CD8-positive, alpha-beta memory T cell (primary cell): ENCODE measurements around the gene ANKRD39. TPM values are rescaled to one million over a fixed set of nuclear protein-coding genes. Genes with fewer than 3 reads are reported as not detected.

ENCODE experiments used
- CTCF ChIA-PET: fragments of 350-600 bp; sonication (Branson Sonifier 250); formaldehyde crosslinking; loops from one replicate; lab custom pipeline; 2021; ENCODE audit warnings: antibody characterized with exemption; lab: Charles Lee
- POLR2A ChIA-PET: fragments of 350-600 bp; sonication (Branson Sonifier 250); formaldehyde crosslinking; loops from one replicate; lab custom pipeline; 2021; ENCODE audit warnings: antibody characterized with exemption; lab: Charles Lee
- DNase-seq, 5 donors: peaks; one replicate each; pipeline versions ENCODE4 v3.0.0 to v3.0.0-alpha.2; 2020 to 2022; ENCODE audit warnings: mixed read lengths in 1 of 5
- H3K27ac ChIP-seq: one replicate; pipeline ENCODE4 v1.7.0; 2013; ENCODE audit warnings: low read depth, mild to moderate bottlenecking, low read length, moderate library complexity
- H3K27me3 ChIP-seq: 2 replicates; pipeline ENCODE4 v1.7.0; 2013; ENCODE audit warnings: low read length, mild to moderate bottlenecking; ENCODE audit not compliant: insufficient read depth, poor library complexity, severe bottlenecking
- H3K36me3 ChIP-seq: 2 replicates; pipeline ENCODE4 v1.7.0; 2013; ENCODE audit warnings: mild to moderate bottlenecking, low read length, moderate library complexity; ENCODE audit not compliant: insufficient read depth
- H3K4me1 ChIP-seq: 2 replicates; pipeline ENCODE4 v1.7.0; 2013; ENCODE audit warnings: mild to moderate bottlenecking, low read length, moderate library complexity; ENCODE audit not compliant: insufficient read depth
- H3K4me3 ChIP-seq: 2 replicates; pipeline ENCODE4 v1.7.0; 2013; ENCODE audit warnings: mild to moderate bottlenecking, low read length
- H3K9me3 ChIP-seq: 2 replicates; pipeline ENCODE4 v1.7.0; 2013; ENCODE audit warnings: mild to moderate bottlenecking, low read length
- H3K27ac Mint-ChIP-seq, 8 donors: one replicate each; pipeline ENCODE4 v1.8.0; 2020 to 2021; ENCODE audit warnings: mixed read lengths in 8 of 8, mild to moderate bottlenecking in 6 of 8, inconsistent platforms in 3 of 8, moderate library complexity in 3 of 8
- H3K27me3 Mint-ChIP-seq, 2 donors: one replicate each; pipeline ENCODE4 v1.8.0; 2020 to 2021; ENCODE audit warnings: mixed read lengths in 2 of 2, mild to moderate bottlenecking in 1 of 2, moderate library complexity in 1 of 2
- H3K36me3 Mint-ChIP-seq, 3 donors: one replicate each; pipeline ENCODE4 v1.8.0; 2020 to 2021; ENCODE audit warnings: mixed read lengths in 3 of 3, inconsistent platforms in 1 of 3, mild to moderate bottlenecking in 1 of 3
- H3K4me1 Mint-ChIP-seq, 3 donors: one replicate each; pipeline ENCODE4 v1.8.0; 2020 to 2021; ENCODE audit warnings: mixed read lengths in 3 of 3, inconsistent platforms in 1 of 3, mild to moderate bottlenecking in 1 of 3
- H3K4me3 Mint-ChIP-seq, 7 donors: one replicate each; pipeline ENCODE4 v1.8.0; 2020 to 2021; ENCODE audit warnings: mixed read lengths in 7 of 7, mild to moderate bottlenecking in 6 of 7, moderate library complexity in 4 of 7, inconsistent platforms in 2 of 7
- H3K9me3 Mint-ChIP-seq, 5 donors: one replicate each; pipeline ENCODE4 v1.8.0; 2020 to 2022; ENCODE audit warnings: mixed read lengths in 5 of 5, mild to moderate bottlenecking in 3 of 5, moderate library complexity in 2 of 5, inconsistent platforms in 1 of 5
- polyA plus RNA-seq: library from polyadenylated mRNA; unstranded; fragments of 300-500 nt; fragmentation: Illumina TruSeq; gene quantifications from one replicate; pipeline ENCODE4 v1.2.3, GENCODE V29; 2021
- total RNA-seq, 2 experiments: library from RNA; stranded (reverse); gene quantifications; one replicate each; pipeline ENCODE4 v1.2.3, GENCODE V29; 2021

The ANKRD39 gene
- total and polyA plus RNA-seq, 3 experiments from 2014 or later, result 29.6 to 32.2 (median 30.9) TPM

DNA sequence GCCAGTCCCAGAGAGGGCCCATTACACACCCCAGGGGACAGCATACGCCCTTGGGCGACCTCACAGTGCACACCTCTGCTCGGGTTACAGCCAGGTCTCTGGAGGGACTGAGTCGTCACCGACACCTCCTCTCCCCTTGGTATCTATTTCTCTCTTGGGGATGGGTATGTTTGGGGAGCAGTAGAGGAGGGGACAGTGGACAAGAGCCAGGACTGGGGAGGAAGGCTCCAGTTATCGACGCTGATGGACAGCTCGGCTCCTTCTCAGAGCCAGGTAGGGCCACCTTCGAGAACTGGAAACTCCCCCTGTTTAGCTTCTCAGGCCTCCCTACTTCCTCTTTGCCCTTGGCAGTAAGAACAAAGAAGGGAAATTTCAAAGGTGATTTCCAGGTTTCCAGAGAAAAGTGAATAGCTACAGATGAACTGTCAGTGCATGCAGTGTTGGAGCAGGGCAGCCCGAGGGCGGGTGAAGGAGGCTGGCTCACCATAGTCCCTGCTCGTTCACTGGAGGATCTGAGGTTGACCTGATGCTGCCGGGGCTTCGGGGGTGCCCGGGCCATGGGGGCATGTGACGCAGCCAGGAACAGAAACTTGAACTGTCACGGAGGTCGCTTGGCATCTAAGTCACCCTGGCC is 16.5 kb upstream of the ANKRD39 start:
- Histone ChIP-seq H3K4me1 (peaks cover 29% of the 10 kb centered on the region), H3K36me3 (no peaks in the 10 kb centered on the region), H3K27ac (no peak overlapping the region), H3K27me3 (no peaks in the 10 kb centered on the region), H3K9me3 (no peaks in the 10 kb centered on the region), H3K4me3 (no peak overlapping the region)
- Mint-ChIP-seq H3K9me3 (no peaks in the 10 kb centered on the region), H3K4me1 (peaks cover 26 to 58% (median 31%) of the 10 kb centered on the region in 3 donors), H3K27me3 (no peaks in the 10 kb centered on the region), H3K36me3 (peaks cover 0 to 5% (median 0%) of the 10 kb centered on the region in 3 donors), H3K4me3 (peak overlapping the region in 1 of 7 donors; percentile 43), H3K27ac (peak overlapping the region in 7 of 8 donors; percentile 19 to 95 (median 50))
- ChIA-PET POLR2A (no interaction called here), CTCF (interaction anchor here (1.1 to 2.2 kb wide), 3 partner anchors 17 to 66 kb away, joined by 3 to 12 read pairs (median 4); partner anchors contain the start of gene ANKRD39)
- no peak for DNase-seq

- Histone ChIP-seq H3K27ac (no peak overlapping the region), H3K9me3 (no peaks in the 10 kb centered on the region), H3K36me3 (no peaks in the 10 kb centered on the region), H3K27me3 (no peaks in the 10 kb centered on the region), H3K4me1 (peaks cover 29% of the 10 kb centered on the region), H3K4me3 (no peak overlapping the region)
- POLR2A ChIA-PET, result interaction anchor here (0.9 kb wide), 1 partner anchor 51 kb away, joined by 3 read pairs; no protein-coding TSS in a partner anchor
- Mint-ChIP-seq H3K4me3 (peak overlapping the region in 1 of 7 donors; percentile 78), H3K27me3 (no peaks in the 10 kb centered on the region), H3K27ac (peak overlapping the region in 3 of 8 donors; percentile 19 to 89 (median 66)), H3K9me3 (no peaks in the 10 kb centered on the region), H3K36me3 (peaks cover 0 to 5% (median 0%) of the 10 kb centered on the region in 3 donors), H3K4me1 (peaks cover 26 to 58% (median 31%) of the 10 kb centered on the region in 3 donors)
- CTCF ChIA-PET, result interaction anchor here (1.1 to 2.2 kb wide), 3 partner anchors 16 to 77 kb away, joined by 4 to 12 read pairs (median 11); partner anchors contain the start of gene ANKRD39
- no peak for DNase-seq
These were observed 15.9 kb upstream of the ANKRD39 start for GRCh38 chr2:96873651-96874096.

GRCh38 chr2:96872591-96873349 is 15.0 kb upstream of the ANKRD39 start:
- ChIA-PET POLR2A (interaction anchor here (0.7 to 0.9 kb wide), 2 partner anchors 52 to 64 kb away, joined by 3 read pairs; no protein-coding TSS in a partner anchor), CTCF (interaction anchor here (1.5 to 2.2 kb wide), 3 partner anchors 15 to 78 kb away, joined by 3 to 12 read pairs (median 11); partner anchors contain the start of gene ANKRD39)
- Histone ChIP-seq H3K27me3 (no peaks in the 10 kb centered on the region), H3K4me1 (peaks cover 33% of the 10 kb centered on the region), H3K4me3 (no peak overlapping the region), H3K36me3 (no peaks in the 10 kb centered on the region), H3K27ac (no peak overlapping the region), H3K9me3 (no peaks in the 10 kb centered on the region)
- Mint-ChIP-seq H3K36me3 (peaks cover 0 to 10% (median 0%) of the 10 kb centered on the region in 3 donors), H3K27me3 (no peaks in the 10 kb centered on the region), H3K4me1 (peaks cover 28 to 63% (median 35%) of the 10 kb centered on the region in 3 donors), H3K9me3 (no peaks in the 10 kb centered on the region), H3K27ac (peak overlapping the region in 5 of 8 donors; percentile 24 to 93 (median 61)), H3K4me3 (peak overlapping the region in 2 of 7 donors; percentile 13 to 78)
- no peak for DNase-seq

DNA sequence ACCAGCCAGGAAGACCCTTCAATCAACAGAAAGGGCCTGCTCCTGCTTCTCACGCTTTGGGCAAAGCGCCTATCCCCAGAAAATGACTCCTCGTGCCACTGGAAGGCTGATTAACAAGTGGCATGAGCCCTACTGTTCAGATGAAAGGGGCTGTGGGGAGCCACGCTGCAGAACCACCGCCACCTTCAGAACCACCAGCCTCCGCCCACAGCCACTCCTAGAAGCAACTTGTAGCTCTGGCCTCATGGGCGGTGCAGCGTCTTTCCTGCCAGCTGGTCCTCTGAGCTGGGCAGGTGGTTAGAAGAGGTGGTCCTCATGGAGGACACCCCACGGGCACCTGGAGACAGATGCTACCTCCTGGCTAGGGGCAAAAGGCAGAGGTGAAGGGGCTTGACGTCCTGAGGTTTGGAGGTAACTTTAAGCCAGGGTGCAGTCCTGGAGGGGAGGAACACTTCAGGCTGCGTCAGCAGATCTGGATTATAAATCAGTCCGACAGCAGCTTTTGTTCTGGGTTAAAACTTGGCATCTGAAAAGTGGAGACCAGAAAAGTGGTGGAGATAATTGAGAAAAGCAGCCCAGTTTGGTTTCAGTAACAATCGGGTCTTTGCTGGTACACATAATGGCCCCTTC is 12.9 kb upstream of the ANKRD39 start:
- peak overlapping the region; percentile 77 for H3K27ac ChIP-seq
- Mint-ChIP-seq H3K9me3 (no peaks in the 10 kb centered on the region), H3K4me3 (peak overlapping the region; percentile 90 to 97 (median 92)), H3K36me3 (peaks cover 0 to 29% (median 0%) of the 10 kb centered on the region in 3 donors), H3K27ac (peak overlapping the region; percentile 85 to 97 (median 94)), H3K4me1 (peaks cover 36 to 71% (median 49%) of the 10 kb centered on the region in 3 donors), H3K27me3 (no peaks in the 10 kb centered on the region)
- peaks cover 41% of the 10 kb centered on the region for H3K4me1 ChIP-seq
- DNase-seq, result peak; percentile 56 to 83 (median 78)
- H3K4me3 ChIP-seq, result peak overlapping the region; percentile 55
- H3K9me3 ChIP-seq, result no peaks in the 10 kb centered on the region
- no peaks in the 10 kb centered on the region for H3K27me3 ChIP-seq
- H3K36me3 ChIP-seq, result peaks cover 4% of the 10 kb centered on the region
- ChIA-PET CTCF (interaction anchor here (0.6 to 6.6 kb wide), 10 partner anchors 10 to 241 kb away, joined by 3 to 88 read pairs (median 4); partner anchors contain the start of gene ANKRD39), POLR2A (interaction anchor here (1.4 kb wide), 1 partner anchor 41 kb away, joined by 5 read pairs; no protein-coding TSS in a partner anchor)

DNA sequence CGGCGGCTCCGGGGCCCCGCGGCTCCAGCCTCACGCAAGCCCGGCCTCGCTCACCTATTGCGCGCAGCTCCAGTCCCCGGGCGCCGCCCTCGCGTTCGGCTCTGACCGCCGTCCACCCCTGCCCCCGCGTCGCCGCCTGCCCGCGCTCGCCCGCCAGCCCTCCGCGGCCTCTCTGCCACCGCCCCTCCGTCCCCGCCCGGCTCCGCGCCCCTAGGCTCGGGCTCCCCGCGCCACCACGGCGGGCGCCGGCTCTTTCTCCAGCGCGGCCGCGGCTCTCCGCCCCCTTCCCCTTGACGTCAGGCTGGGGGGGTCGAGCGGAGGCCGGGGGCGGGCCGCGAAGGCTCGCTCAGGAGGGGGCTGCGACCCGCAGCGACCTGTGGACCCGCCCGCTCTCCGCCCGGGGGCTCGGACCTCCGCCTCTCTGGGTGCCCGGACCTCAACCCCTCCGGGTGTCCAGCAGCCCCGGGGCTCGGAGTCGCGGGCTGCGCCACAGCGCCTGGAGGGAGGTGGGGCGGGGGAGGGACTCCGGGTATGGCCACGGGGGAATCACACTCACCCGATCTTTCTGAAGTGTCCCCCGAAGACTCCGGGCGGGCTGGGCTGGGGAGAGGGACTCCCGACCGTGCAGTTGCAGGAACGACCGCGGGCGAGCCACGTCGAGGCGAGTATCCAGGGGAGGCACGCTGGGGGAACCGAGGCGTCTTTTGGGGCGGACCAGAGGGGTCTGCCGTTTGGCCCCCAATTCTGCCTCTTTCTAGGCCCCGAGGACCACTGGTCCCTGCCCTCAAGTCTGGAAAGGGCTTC is 12.2 kb upstream of the ANKRD39 start, which contains the start of gene SEMA4C:
SEMA4C (minus strand) TSS at position 259 of the 804 bp plus-strand sequence. CDS start 2,194 bp downstream, outside the sequence.
- Mint-ChIP-seq H3K9me3 (no peaks in the 10 kb centered on the region), H3K36me3 (peaks cover 0 to 36% (median 2%) of the 10 kb centered on the region in 3 donors), H3K4me1 (peaks cover 34 to 70% (median 52%) of the 10 kb centered on the region in 3 donors), H3K27me3 (no peaks in the 10 kb centered on the region), H3K27ac (peak within 1 kb of the TSS; percentile 85 to 97 (median 94)), H3K4me3 (peak within 1 kb of the TSS; percentile 90 to 97 (median 92))
- H3K4me1 ChIP-seq, result peaks cover 40% of the 10 kb centered on the region
- ChIA-PET CTCF (interaction anchor here (0.8 to 6.6 kb wide), 7 partner anchors 9 to 106 kb away, joined by 3 to 88 read pairs (median 4); partner anchors contain the start of gene ANKRD39), POLR2A (interaction anchor here (1.4 to 1.7 kb wide), 2 partner anchors 12 to 42 kb away, joined by 5 to 11 read pairs; partner anchors contain the start of gene ANKRD39)
- H3K27me3 ChIP-seq, result no peaks in the 10 kb centered on the region
- DNase-seq, result peak; percentile 48 to 76 (median 67)
- peaks cover 10% of the 10 kb centered on the region for H3K36me3 ChIP-seq
- peak within 1 kb of the TSS; percentile 63 for H3K4me3 ChIP-seq
- H3K9me3 ChIP-seq, result no peaks in the 10 kb centered on the region
- H3K27ac ChIP-seq, result peak within 1 kb of the TSS; percentile 77

- Mint-ChIP-seq H3K36me3 (peaks cover 0 to 41% (median 2%) of the 10 kb centered on the region in 3 donors), H3K4me3 (peak overlapping the region in 5 of 7 donors; percentile 51 to 97 (median 91)), H3K27ac (no peak overlapping the region), H3K27me3 (no peaks in the 10 kb centered on the region), H3K9me3 (no peaks in the 10 kb centered on the region), H3K4me1 (peaks cover 34 to 64% (median 49%) of the 10 kb centered on the region in 3 donors)
- Histone ChIP-seq H3K4me1 (peaks cover 33% of the 10 kb centered on the region), H3K27ac (peak overlapping the region; percentile 77), H3K36me3 (peaks cover 12% of the 10 kb centered on the region), H3K27me3 (no peaks in the 10 kb centered on the region), H3K9me3 (no peaks in the 10 kb centered on the region), H3K4me3 (peak overlapping the region; percentile 63)
- DNase-seq, result no peak
- ChIA-PET POLR2A (interaction anchor here (0.8 to 1.7 kb wide), 7 partner anchors 12 to 93 kb away, joined by 3 to 11 read pairs (median 5); partner anchors contain the start of genes ANKRD39 and CNNM3), CTCF (interaction anchor here (0.9 to 14.3 kb wide), 6 partner anchors 12 to 93 kb away, joined by 3 to 358 read pairs (median 10); partner anchors contain the start of gene ANKRD39)
These were observed 11.5 kb upstream of the ANKRD39 start for GRCh38 chr2:96869281-96869821.
